HG02852 (cell line): Measurements from ENCODE around the gene IL1B.

ENCODE experiments used
- ATAC-seq: cut with Tn5 transposase; IDR thresholded peaks from one replicate; pipeline ENCODE4 v1.9.1; 2021; ENCODE audit warnings: mild to moderate bottlenecking, moderate library complexity; ENCODE audit not compliant: unreplicated experiment

Gene IL1B

GRCh38 chr2:112836695-112837117, at the start of gene IL1B:
Gene IL1B, minus strand, starts transcription at chr2:112836779. Its CDS starts 550 bp downstream, at chr2:112836229.
- no peak for ATAC-seq

GRCh38 chr2:112886291-112886690, 49.7 kb upstream of the IL1B start:
- ATAC-seq = no peak

GRCh38 chr2:112885506-112885902, 48.9 kb upstream of the IL1B start:
- ATAC-seq = no peak

- peak; percentile 58 for ATAC-seq
Measured at GRCh38 chr2:112884869-112885505, 48.4 kb upstream of the IL1B start.

- no peak for ATAC-seq
Measured at GRCh38 chr2:112883669-112884068, 47.1 kb upstream of the IL1B start.

- peak; percentile 82 for ATAC-seq
Measured at GRCh38 chr2:112881217-112881985, 44.8 kb upstream of the IL1B start.

- ATAC-seq = no peak
Measured at GRCh38 chr2:112880696-112881095, 44.1 kb upstream of the IL1B start.

- no peak for ATAC-seq
Measured at GRCh38 chr2:112880091-112880531, 43.5 kb upstream of the IL1B start.

- ATAC-seq = no peak
Measured at GRCh38 chr2:112879491-112880041, 43.0 kb upstream of the IL1B start.

GRCh38 chr2:112877423-112877822, 40.8 kb upstream of the IL1B start:
- ATAC-seq = no peak

- no peak for ATAC-seq
Measured at GRCh38 chr2:112876971-112877361, 40.4 kb upstream of the IL1B start.

GRCh38 chr2:112876257-112876970, 39.8 kb upstream of the IL1B start:
- ATAC-seq = no peak

- ATAC-seq = no peak
Measured at GRCh38 chr2:112870841-112871835, 34.6 kb upstream of the IL1B start.

GRCh38 chr2:112869258-112869842, 32.8 kb upstream of the IL1B start:
- ATAC-seq = no peak

- ATAC-seq = no peak
Measured at GRCh38 chr2:112867701-112868631, 31.4 kb upstream of the IL1B start.

GRCh38 chr2:112866128-112866835, 29.7 kb upstream of the IL1B start:
- ATAC-seq = no peak

- ATAC-seq = no peak
Measured at GRCh38 chr2:112864072-112864471, 27.5 kb upstream of the IL1B start.
